Right lobe of liver (tissue), 6 donors: ENCODE measurements around the gene NFKB1. TPM values are rescaled to one million over a fixed set of nuclear protein-coding genes. Genes with fewer than 3 reads are reported as not detected.
A peak's percentile ranks its signal among the peaks of the same experiment; 100 is the strongest.

Experiments
- ATAC-seq, 4 donors: fragments of 200-7000 bp; cut with Tn5 transposase; one replicate each; pipeline ENCODE4 v1.9.1; 2020; ENCODE audit warnings: mild to moderate bottlenecking in 4 of 4, moderate library complexity in 4 of 4
- DNase-seq, 3 donors: peaks; one replicate each; pipeline ENCODE4 v3.0.0-alpha.2; 2020
- H3K27ac ChIP-seq, 3 donors: fragments of 200-600 bp; one replicate each; pipeline ENCODE4 v1.8.0; 2022
- H3K27me3 ChIP-seq, 2 donors: fragments of 200-600 bp; one replicate each; pipeline ENCODE4 v1.8.0; 2022
- H3K36me3 ChIP-seq, 4 donors: fragments of 200-600 bp; sonication (generic) in 1 of 4; one replicate each; pipeline versions ENCODE4 v1.5.1 to v1.8.0; 2017 to 2022; ENCODE audit warnings: control low read depth in 1 of 4
- H3K4me1 ChIP-seq, 4 donors: fragments of 200-600 bp; sonication (generic) in 1 of 4; one replicate each; pipeline versions ENCODE4 v1.5.1 to v1.8.0; 2017 to 2022; ENCODE audit warnings: control low read depth in 1 of 4
- H3K4me3 ChIP-seq, 3 donors: fragments of 200-600 bp; one replicate each; pipeline ENCODE4 v1.8.0; 2022
- H3K9me3 ChIP-seq, 4 donors: fragments of 200-600 bp; sonication (generic) in 1 of 4; one replicate each; pipeline versions ENCODE4 v1.5.1 to v1.8.0; 2017 to 2022; ENCODE audit warnings: control low read depth in 1 of 4
- CTCF ChIP-seq, 4 donors: fragments of 200-600 bp in 3 of 4; fragments of 450-650 bp in 1 of 4; IDR thresholded peaks; one replicate each; pipeline versions ENCODE4 v1.5.1 to v1.8.0; 2016 to 2022; ENCODE audit warnings: antibody characterized with exemption in 4 of 4, mild to moderate bottlenecking in 2 of 4
- POLR2A ChIP-seq: fragments of 450-650 bp; IDR thresholded peaks from one replicate; pipeline ENCODE4 v1.6.1; 2017; ENCODE audit warnings: antibody characterized with exemption, mild to moderate bottlenecking
- WGBS: methylation state at CpG from one replicate; pipeline ENCODE4 v1.1.6; 2018; ENCODE audit warnings: low coverage, low lambda C conversion rate; ENCODE audit not compliant: insufficient coverage; ENCODE audit errors: missing lambda C conversion rate; 5-methylcytosine and 5-hydroxymethylcytosine counted together
- intact Hi-C, 2 donors: fragments of 100-400 bp; cut with DNase I; formaldehyde crosslinking; loops; one replicate each; pipeline versions ENCODE4 v1.11.2 to v1.14.1; 2022
- total RNA-seq, 6 experiments: library from RNA; depleted of rRNA in 2 of 6; stranded (reverse); fragments of >200 nt in 2 of 6; fragmentation: NEBNext Ultra II Directional in 3 of 6; extraction: Animal tissue kit (Norgen Biotek cat#: 25700) in 3 of 6; gene quantifications; one replicate each; pipeline versions ENCODE4 v1.1.0 to v1.2.4, GENCODE V29; 2016 to 2023
- donor health status: DM: no; HTN: yes; CAD: no.
- donor health status: DM: no; HTN: no; CAD: no.
- donor health status: DM: no; HTN: no; CAD: no.
- donor health status: DM: no; HTN: yes; CAD: no.
- donor health status: DM: no; HTN: yes; CAD: no.

Gene NFKB1
- total RNA-seq, 6 experiments from 2014 or later: 13.8 to 48.6 (median 17.5) TPM

- peak in 3 of 4 donors; percentile 78 to 91 (median 89) for ATAC-seq
- 42% methylated on average over 7 of the region's 7 CpGs for WGBS
Measured at GRCh38 chr4:102631616-102632015, 130.5 kb downstream of the NFKB1 start.

GRCh38 chr4:102632241-102633065, 131.3 kb downstream of the NFKB1 start:
- Histone ChIP-seq H3K27ac (no peak overlapping the region), H3K36me3 (peaks cover 0 to 8% (median 0%) of the 10 kb centered on the region in 4 donors), H3K4me3 (no peak overlapping the region), H3K4me1 (peaks cover 0 to 14% (median 4%) of the 10 kb centered on the region in 4 donors), H3K9me3 (no peaks in the 10 kb centered on the region), H3K27me3 (no peaks in the 10 kb centered on the region)
- intact Hi-C loops: no loop called here
- no peak for ATAC-seq
- no peak for TF ChIP-seq POLR2A
- no peak for TF ChIP-seq CTCF (IDR thresholded peaks at IDR 0.05)
- DNase-seq: no peak
- WGBS: 80% methylated on average over 6 of the region's 6 CpGs

More at GRCh38 chr4:102631616-102632015, 130.5 kb downstream of the NFKB1 start:
- peaks cover 0 to 8% (median 0%) of the 10 kb centered on the region in 4 donors for H3K36me3 ChIP-seq
- intact Hi-C loops: no loop called here
- H3K27ac ChIP-seq: peak overlapping the region in 1 of 3 donors; percentile 47
- peak in 1 of 3 donors; percentile 57 for DNase-seq
- no peaks in the 10 kb centered on the region for H3K9me3 ChIP-seq
- TF ChIP-seq CTCF (IDR thresholded peaks at IDR 0.05) (no peak), POLR2A (no peak)
- no peaks in the 10 kb centered on the region for H3K27me3 ChIP-seq
- H3K4me1 ChIP-seq: peaks cover 0 to 14% (median 4%) of the 10 kb centered on the region in 4 donors
- H3K4me3 ChIP-seq: no peak overlapping the region

DNA sequence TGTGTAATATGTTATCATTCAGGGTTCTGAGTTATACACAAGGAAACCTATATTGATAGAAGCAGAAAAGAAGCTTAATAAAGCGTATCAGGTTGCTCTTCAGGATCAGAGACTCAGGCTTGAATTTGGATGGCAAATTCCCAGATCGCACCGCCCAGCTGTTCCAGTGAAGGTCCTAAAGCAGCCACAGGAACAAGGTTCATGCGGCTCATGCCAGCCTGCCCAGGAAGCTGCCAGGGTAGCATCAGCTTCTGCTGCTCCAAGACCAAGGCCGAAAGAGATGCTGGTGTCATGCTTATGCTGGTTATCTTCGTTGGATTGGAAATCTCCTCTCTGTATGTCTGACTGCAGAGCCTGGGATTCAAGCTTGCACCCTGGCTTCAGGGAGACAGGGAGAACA, 131.9 kb downstream of the NFKB1 start:
- no peak for TF ChIP-seq CTCF (IDR thresholded peaks at IDR 0.05)
- TF ChIP-seq POLR2A: no peak
- H3K27me3 ChIP-seq: no peaks in the 10 kb centered on the region
- intact Hi-C loops: no loop called here
- H3K27ac ChIP-seq: no peak overlapping the region
- no peak overlapping the region for H3K4me3 ChIP-seq
- H3K36me3 ChIP-seq: peaks cover 0 to 8% (median 0%) of the 10 kb centered on the region in 4 donors
- no peaks in the 10 kb centered on the region for H3K9me3 ChIP-seq
- peak; percentile 73 to 91 (median 86) for ATAC-seq
- peaks cover 0 to 14% (median 4%) of the 10 kb centered on the region in 4 donors for H3K4me1 ChIP-seq
- peak in 2 of 3 donors; percentile 75 to 80 for DNase-seq
- 28% methylated on average over 2 of the region's 6 CpGs for WGBS

DNA sequence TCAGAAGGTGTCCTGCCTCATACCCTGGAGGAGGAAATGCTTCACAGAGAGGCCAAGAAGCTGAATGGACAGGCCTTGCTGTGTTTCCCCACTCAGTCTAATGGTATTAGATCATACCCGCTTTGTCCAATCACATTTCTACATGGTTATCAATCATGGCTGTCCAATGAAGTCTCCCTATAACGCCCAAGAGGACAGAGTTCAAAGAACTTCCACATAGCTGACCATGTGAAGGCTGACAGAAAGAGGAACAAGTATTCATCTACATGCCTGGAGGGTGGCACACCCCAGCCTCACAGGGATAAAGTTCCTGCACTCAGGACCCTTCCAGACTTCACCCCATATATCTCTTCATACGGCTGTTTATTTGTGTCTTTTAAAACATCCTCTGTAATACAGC, 136.2 kb downstream of the NFKB1 start:
- peak in 1 of 4 donors; percentile 27 for ATAC-seq
- Histone ChIP-seq H3K4me3 (no peak overlapping the region), H3K4me1 (peaks cover 0 to 6% (median 2%) of the 10 kb centered on the region in 4 donors), H3K36me3 (peaks cover 0 to 8% (median 0%) of the 10 kb centered on the region in 4 donors), H3K27me3 (no peaks in the 10 kb centered on the region), H3K27ac (no peak overlapping the region), H3K9me3 (no peaks in the 10 kb centered on the region)
- TF ChIP-seq CTCF (IDR thresholded peaks at IDR 0.05): no peak
- no peak for TF ChIP-seq POLR2A
- DNase-seq: no peak
- intact Hi-C loops: no loop called here
- 89% methylated on average over 3 of the region's 3 CpGs for WGBS
